Gastrocnemius medialis (tissue), 4 donors: ENCODE measurements around the gene SYMPK. TPM values are rescaled to one million over a fixed set of nuclear protein-coding genes. Genes with fewer than 3 reads are reported as not detected.

ENCODE experiments used
- ATAC-seq, 2 donors: fragments of 150-250 bp; one replicate each; pipeline ENCODE4 v1.9.1; 2016
- DNase-seq, 2 donors: peaks; one replicate each; pipeline ENCODE4 v3.0.0-alpha.2; 2019
- H3K27ac ChIP-seq, 4 donors: fragments of 200-600 bp; sonication (generic); 1 replicate in 1 of 4; 2 replicates in 3 of 4; pipeline ENCODE4 v1.5.1; 2016 to 2018; ENCODE audit warnings: mild to moderate bottlenecking in 2 of 4, moderate library complexity in 1 of 4
- H3K27me3 ChIP-seq, 3 donors: fragments of 200-600 bp; sonication (generic) in 2 of 3; 1 replicate in 1 of 3; 2 replicates in 2 of 3; pipeline versions ENCODE4 v1.5.1 to v1.6.0; 2016 to 2019; ENCODE audit warnings: mild to moderate bottlenecking in 1 of 3, moderate library complexity in 1 of 3
- H3K36me3 ChIP-seq, 2 donors: fragments of 200-600 bp; sonication (generic) in 1 of 2; one replicate each; pipeline ENCODE4 v1.5.1; 2017 to 2018
- H3K4me1 ChIP-seq, 2 donors: fragments of 200-600 bp; sonication (generic) in 1 of 2; one replicate each; pipeline ENCODE4 v1.5.1; 2016 to 2017; ENCODE audit warnings: mild to moderate bottlenecking in 2 of 2
- H3K4me3 ChIP-seq, 4 donors: fragments of 200-600 bp; sonication (generic) in 3 of 4; 1 replicate in 1 of 4; 2 replicates in 3 of 4; pipeline ENCODE4 v1.5.1; 2016 to 2019; ENCODE audit warnings: mild to moderate bottlenecking in 2 of 4
- H3K9me3 ChIP-seq, 3 donors: fragments of 200-600 bp; sonication (generic) in 2 of 3; 1 replicate in 1 of 3; 2 replicates in 2 of 3; pipeline ENCODE4 v1.5.1; 2016 to 2019
- POLR2A ChIP-seq, 2 donors: fragments of 450-650 bp; IDR thresholded peaks; one replicate each; pipeline ENCODE4 v1.6.1; 2017; ENCODE audit warnings: antibody characterized with exemption in 2 of 2, mild to moderate bottlenecking in 2 of 2, moderate library complexity in 2 of 2
- in situ Hi-C, 4 donors: fragments of 200-750 bp; cut with MboI; loops; one replicate each; pipeline versions ENCODE4 v1.15.0 to v1.8.0; 2017; ENCODE audit warnings: low sequenced_read_pairs in 4 of 4
- intact Hi-C: fragments of 100-400 bp; cut with DNase I; formaldehyde crosslinking; loops from one replicate; pipeline ENCODE4 v1.15.1; 2023; ENCODE audit warnings: low total_unique reads
- total RNA-seq, 4 donors: library from RNA; depleted of rRNA; stranded (reverse); fragments of >200 nt; gene quantifications; one replicate each; pipeline versions ENCODE4 v1.1.0 to v1.2.3, GENCODE V29; 2016
- TF ChIP-seq, protein P1 (sequence below), 5 experiments: fragments of 450-650 bp in 3 of 5; fragments of 200-600 bp in 2 of 5; sonication (generic) in 2 of 5; IDR thresholded peaks in 4 of 5; conservative IDR thresholded peaks in 1 of 5; 1 replicate in 4 of 5; 2 replicates in 1 of 5; pipeline ENCODE4 v1.5.1; 2016 to 2019; ENCODE audit warnings: antibody characterized with exemption in 5 of 5, mild to moderate bottlenecking in 3 of 5, moderate library complexity in 3 of 5

SYMPK gene
- total RNA-seq, 4 donors from 2014 or later: 14.1 to 64.6 (median 34.9) TPM

DNA sequence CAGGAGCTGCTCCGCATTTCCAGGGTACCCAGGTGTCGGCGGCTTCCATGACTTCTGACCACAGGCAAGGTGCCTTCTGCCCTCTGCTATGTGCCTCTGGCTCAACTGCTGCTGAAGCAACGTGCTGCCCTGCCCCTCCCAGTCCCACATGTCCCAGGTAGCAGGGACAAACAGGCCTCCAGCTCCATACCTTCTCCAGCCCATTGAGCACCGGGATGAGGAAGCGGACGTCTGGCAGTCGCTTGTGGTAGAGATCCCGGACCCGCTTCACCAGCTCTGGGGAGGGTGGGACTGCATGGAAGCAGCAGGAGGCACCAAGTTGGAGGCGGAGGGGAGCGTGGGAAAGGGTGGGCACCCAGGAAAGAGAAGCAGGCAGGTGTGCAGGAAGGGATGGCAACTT is 39.8 kb downstream of the SYMPK start:
- H3K9me3 ChIP-seq: no peaks in the 10 kb centered on the region
- H3K4me3 ChIP-seq: no peak overlapping the region
- DNase-seq (no peak), ATAC-seq (no peak)
- TF ChIP-seq, protein P1, sequence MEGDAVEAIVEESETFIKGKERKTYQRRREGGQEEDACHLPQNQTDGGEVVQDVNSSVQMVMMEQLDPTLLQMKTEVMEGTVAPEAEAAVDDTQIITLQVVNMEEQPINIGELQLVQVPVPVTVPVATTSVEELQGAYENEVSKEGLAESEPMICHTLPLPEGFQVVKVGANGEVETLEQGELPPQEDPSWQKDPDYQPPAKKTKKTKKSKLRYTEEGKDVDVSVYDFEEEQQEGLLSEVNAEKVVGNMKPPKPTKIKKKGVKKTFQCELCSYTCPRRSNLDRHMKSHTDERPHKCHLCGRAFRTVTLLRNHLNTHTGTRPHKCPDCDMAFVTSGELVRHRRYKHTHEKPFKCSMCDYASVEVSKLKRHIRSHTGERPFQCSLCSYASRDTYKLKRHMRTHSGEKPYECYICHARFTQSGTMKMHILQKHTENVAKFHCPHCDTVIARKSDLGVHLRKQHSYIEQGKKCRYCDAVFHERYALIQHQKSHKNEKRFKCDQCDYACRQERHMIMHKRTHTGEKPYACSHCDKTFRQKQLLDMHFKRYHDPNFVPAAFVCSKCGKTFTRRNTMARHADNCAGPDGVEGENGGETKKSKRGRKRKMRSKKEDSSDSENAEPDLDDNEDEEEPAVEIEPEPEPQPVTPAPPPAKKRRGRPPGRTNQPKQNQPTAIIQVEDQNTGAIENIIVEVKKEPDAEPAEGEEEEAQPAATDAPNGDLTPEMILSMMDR (IDR thresholded peaks at IDR 0.05 in 4 of 5, conservative IDR thresholded peaks at IDR 0.05 in 1 of 5): no peak
- no peak for TF ChIP-seq POLR2A (IDR thresholded peaks at IDR 0.05)
- no peak overlapping the region for H3K27ac ChIP-seq
- H3K4me1 ChIP-seq: peaks cover 0 to 7% of the 10 kb centered on the region in 2 donors
- in situ Hi-C loops (no loop called here), intact Hi-C loops (no loop called here)
- H3K36me3 ChIP-seq: peaks cover 0 to 69% of the 10 kb centered on the region in 2 donors
- H3K27me3 ChIP-seq: no peaks in the 10 kb centered on the region

DNA sequence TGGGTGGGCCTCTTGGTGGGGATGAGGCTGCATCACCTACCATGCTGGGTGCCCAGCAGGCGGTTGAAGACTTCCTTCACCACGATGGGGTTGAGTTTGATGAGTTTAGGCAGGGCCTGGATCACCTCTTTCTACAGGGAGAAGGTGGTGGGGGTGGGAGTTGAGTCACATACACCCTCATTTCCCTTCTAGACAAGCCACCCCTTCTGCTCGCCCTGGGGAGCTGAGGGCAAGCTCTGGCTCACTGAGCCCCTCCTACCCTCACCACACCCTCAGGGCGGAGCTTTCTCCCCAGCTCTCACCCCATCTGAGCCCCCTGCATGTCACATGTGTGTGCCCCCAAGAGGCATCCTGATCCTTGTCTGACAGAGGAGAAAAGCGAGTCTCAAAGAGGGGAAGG is 40.2 kb downstream of the SYMPK start:
- Histone ChIP-seq H3K9me3 (no peaks in the 10 kb centered on the region), H3K27ac (no peak overlapping the region), H3K36me3 (peaks cover 0 to 65% of the 10 kb centered on the region in 2 donors), H3K4me3 (no peak overlapping the region), H3K4me1 (peaks cover 0 to 7% of the 10 kb centered on the region in 2 donors), H3K27me3 (no peaks in the 10 kb centered on the region)
- TF ChIP-seq, protein P1 (IDR thresholded peaks at IDR 0.05 in 4 of 5, conservative IDR thresholded peaks at IDR 0.05 in 1 of 5): no peak
- TF ChIP-seq POLR2A (IDR thresholded peaks at IDR 0.05): no peak
- ATAC-seq: no peak
- in situ Hi-C loops: no loop called here
- DNase-seq: no peak
- intact Hi-C loops: no loop called here

DNA sequence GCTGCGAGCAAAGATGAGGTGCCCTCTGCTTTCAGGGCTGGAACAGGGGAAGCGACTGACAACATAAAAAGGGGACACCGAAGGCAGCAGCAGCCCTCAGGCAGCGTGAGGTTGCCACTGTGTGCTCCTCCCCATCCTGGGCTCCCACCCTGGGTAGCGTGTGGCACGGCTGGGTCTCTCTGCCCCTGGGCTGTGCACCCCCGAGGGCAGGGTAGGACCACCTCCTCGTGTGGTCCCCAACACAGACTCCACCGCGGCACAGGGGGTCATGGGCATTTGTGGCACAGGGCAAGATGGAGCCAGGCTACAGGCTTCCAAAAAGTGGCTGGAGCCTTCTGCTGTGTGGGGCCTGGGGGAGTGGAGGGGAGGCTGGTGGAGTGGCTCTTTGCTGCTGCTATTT is 41.4 kb downstream of the SYMPK start:
- Histone ChIP-seq H3K27me3 (no peaks in the 10 kb centered on the region), H3K4me1 (peaks cover 0 to 8% of the 10 kb centered on the region in 2 donors), H3K9me3 (no peaks in the 10 kb centered on the region), H3K36me3 (peaks cover 0 to 53% of the 10 kb centered on the region in 2 donors), H3K4me3 (no peak overlapping the region), H3K27ac (no peak overlapping the region)
- no peak for TF ChIP-seq POLR2A (IDR thresholded peaks at IDR 0.05)
- TF ChIP-seq, protein P1 (IDR thresholded peaks at IDR 0.05 in 4 of 5, conservative IDR thresholded peaks at IDR 0.05 in 1 of 5): no peak
- in situ Hi-C loops (no loop called here), intact Hi-C loops (no loop called here)
- ATAC-seq (no peak), DNase-seq (no peak)

DNA sequence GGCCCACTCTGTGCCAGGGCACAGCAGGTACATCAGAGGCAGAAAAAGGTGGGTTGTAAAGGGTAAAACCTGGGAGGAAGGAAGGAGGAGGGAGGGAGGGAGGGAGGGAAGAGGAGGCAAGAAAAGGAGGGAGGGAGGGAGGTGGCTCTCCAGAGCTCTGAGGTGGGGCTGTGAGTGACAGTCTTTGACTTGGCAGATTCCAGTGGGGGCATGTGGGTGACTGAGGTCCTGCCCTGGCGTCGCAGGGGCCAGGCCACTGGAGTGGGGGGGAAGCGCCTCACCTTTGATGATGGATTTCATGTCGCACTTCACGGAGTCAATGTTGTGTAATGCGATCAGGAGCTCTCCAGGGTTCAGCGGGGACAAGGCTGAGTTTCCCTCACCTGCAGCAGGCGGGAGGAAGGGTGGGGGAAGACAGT is 41.8 kb downstream of the SYMPK start:
- no peak for ATAC-seq
- intact Hi-C loops: no loop called here
- in situ Hi-C loops: no loop called here
- Histone ChIP-seq H3K4me1 (peaks cover 0 to 10% of the 10 kb centered on the region in 2 donors), H3K27me3 (peaks cover 0 to 3% (median under 1%) of the 10 kb centered on the region in 3 donors), H3K4me3 (no peak overlapping the region), H3K9me3 (no peaks in the 10 kb centered on the region), H3K27ac (no peak overlapping the region), H3K36me3 (peaks cover 0 to 49% of the 10 kb centered on the region in 2 donors)
- DNase-seq: no peak
- TF ChIP-seq, protein P1 (IDR thresholded peaks at IDR 0.05 in 4 of 5, conservative IDR thresholded peaks at IDR 0.05 in 1 of 5): no peak
- no peak for TF ChIP-seq POLR2A (IDR thresholded peaks at IDR 0.05)
